Stimulated activated CD8-positive, alpha-beta memory T cell treated with anti-CD3 and anti-CD28 coated beads, Interleukin-12 subunit alpha, Interleukin-12 subunit beta, amount 100 ng/mL, for 4 hours (primary cell): ENCODE results near the gene VAT1L.

Experiments
- DNase-seq: peaks from one replicate; pipeline ENCODE4 v3.0.0-alpha.2; 2020; ENCODE audit warnings: low read depth

The VAT1L gene

GRCh38 chr16:77869997-77870813 lies 81.8 kb downstream of the VAT1L start:
- no peak for DNase-seq

- DNase-seq = no peak
Measured at GRCh38 chr16:77871932-77872331, 83.6 kb downstream of the VAT1L start.

- no peak for DNase-seq
Measured at GRCh38 chr16:77873066-77873465, 84.7 kb downstream of the VAT1L start.

GRCh38 chr16:77874347-77874746 lies 86.0 kb downstream of the VAT1L start:
- no peak for DNase-seq

DNA sequence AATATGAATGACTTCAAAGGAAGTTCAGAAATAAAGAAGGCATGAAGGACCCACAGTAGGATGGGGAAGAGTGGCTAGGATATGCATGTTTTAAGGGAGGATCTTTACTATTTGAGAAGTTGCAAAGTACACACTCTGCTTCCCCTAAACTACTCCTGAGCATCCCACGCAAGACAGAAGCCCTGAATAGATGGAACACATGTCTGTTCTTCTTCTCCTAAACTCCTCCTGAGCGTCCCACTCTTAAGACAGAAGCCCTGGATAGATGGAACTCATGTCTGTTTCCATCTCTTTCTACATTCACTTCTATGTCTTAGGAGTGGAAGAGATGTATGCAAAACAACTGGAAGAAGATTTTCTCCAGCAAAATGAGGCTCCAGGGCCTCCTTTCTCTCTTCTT lies 88.4 kb downstream of the VAT1L start:
- DNase-seq = no peak

DNA sequence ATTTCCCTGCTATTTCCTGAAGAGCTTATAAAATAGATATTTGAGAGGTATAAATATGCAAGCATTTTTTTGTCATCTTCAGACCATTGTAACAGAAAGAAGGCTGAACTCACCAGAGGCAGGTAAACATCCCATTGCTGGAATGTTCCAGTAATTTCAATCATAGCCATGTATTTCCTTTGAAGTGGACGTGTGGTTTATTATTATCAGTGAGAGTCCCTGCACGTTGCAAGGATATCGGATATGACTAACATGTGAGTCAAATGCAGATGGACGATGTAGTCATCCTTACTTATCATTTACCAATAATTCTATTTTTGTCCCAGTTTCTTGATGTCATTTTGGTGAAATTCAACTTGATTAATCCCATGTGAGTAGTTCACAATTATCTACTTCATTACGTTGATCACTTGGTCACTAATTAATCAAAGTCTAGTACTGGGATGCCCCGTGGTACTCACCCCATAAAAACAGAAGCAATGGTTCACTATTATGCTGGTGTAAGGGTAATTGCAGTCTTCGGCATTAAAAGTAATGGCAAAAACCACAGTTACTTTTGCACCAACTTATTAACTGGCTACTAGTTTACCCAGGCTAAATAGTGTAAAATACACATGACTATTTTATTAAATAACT lies 89.5 kb downstream of the VAT1L start:
- DNase-seq = no peak

- DNase-seq = no peak
Measured at GRCh38 chr16:77881355-77882030, 93.1 kb downstream of the VAT1L start.

DNA sequence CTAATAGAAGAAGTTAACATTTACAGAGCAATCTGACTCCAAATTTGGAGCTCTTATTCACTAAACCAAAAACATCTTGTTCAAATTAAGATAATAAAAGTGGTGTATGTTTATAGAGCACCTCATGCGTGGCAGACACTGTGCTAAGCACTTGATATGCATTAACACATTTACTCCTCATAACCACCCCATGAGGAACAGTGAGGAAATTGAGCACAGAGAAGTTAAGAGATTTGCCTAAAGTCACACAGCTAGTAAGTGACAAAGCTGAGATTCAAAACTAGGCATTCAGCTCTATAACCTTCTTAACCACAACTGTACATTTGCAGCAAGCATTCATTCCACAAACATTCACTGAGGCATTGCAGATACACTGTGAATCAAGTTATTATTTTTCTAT lies 94.0 kb downstream of the VAT1L start:
- DNase-seq = no peak

DNA sequence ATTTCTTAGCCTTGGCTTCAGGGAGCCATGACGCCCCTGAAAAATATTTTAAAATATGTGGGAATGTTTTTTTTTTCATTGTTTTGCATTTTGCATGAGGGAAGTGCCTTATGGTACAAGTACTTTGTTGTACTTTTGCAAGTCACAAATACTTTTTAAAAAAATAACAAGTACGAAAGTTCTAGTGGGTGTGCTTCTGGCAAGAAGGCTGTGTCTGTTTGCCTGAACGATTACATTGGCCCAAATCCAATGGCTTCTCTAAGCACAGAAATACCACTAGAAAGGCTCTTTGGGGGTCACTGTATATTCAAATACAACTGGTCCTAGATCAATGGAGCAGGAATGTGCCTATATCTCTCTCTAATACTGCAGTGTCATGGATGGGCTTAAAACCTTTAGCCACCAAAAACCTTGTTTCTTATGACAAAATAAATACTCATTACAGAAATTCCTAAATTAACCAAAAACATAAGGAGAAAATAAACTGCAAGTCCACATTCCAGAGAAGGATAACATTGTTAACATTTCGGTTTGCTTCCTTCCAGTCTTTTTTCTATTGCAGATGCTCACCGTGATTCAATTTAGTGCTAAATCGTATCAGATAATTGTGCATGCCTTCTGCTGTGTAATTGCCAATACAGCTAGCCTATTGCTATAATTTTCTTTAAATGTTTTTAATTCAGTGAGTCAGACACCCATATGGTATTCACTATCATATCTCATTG lies 97.4 kb downstream of the VAT1L start:
- no peak for DNase-seq

GRCh38 chr16:77888871-77889270 lies 100.5 kb downstream of the VAT1L start:
- no peak for DNase-seq

DNA sequence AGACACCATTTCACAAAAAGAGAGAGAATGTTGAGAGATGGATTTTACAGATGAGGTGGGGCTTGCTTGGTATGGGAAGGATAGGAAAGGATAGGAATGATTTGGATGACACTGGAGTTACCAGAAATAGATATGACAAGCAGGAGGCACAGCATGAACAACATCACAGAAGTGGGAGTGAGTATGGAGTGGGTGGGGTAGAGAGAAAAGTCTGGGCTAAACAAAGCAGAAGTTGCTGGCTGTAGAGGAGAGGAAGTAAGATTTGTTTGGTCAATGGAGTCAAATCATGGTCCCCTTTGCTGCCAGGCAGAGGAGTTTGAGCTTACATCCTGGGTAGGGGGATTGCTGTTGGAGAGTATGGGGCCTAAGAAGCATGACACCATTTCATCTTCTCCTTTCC lies 101.7 kb downstream of the VAT1L start:
- no peak for DNase-seq

DNA sequence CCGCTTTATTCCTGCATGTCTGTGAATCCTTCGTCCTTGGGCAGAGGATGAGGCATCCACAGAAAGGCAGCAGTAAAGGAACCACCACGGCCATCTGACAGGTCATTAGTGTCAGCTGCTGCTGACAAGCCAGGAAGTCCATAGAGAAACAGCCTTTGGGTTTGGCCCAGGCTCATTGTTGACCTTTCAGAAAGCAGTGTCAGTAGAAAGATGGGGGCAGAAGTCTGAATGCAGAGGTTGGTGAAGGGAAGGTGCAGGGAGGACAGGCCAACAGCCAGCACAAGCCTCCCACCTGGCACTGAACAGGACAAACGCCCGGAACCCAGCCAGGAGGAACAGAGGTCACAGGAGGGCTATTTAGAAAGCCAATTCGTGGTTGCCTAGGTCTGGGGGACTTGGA lies 105.8 kb downstream of the VAT1L start:
- DNase-seq = no peak

DNA sequence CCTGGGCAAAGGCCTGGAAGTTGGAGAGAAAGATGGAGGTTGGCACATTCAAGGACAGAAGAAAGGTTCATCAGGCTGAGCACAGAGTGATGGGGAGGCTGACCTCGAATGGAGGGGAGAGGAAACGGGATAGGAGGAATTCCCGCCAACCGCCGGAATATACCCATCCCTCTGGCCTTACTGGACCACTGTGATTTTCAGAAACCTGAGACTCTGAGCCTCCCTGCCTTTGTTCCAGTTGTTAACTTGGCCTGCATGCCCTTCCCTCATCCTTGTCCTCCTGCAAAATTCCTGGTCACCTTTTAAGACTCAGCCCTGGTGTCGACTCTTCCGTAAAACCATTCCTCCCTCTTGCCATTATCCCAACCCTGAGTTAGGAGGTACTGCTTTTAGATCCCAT lies 107.6 kb downstream of the VAT1L start:
- DNase-seq = no peak

- no peak for DNase-seq
Measured at GRCh38 chr16:77896415-77897128, 108.2 kb downstream of the VAT1L start.

DNA sequence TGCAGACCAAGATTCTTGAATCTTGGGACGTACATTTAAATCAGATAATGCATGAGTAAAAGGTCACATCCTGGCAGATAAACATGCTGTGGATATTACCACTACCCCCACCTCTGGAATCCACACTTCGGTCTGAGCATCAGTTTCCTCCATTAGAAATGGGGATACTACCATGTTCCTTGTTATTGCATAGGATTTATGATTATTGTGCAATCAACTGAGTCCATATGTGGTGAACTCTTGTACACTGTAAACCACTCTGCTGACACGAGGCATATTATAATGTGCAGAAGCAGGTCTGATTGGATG lies 108.7 kb downstream of the VAT1L start:
- no peak for DNase-seq

- DNase-seq = no peak
Measured at GRCh38 chr16:77897831-77898605, 109.7 kb downstream of the VAT1L start.

- no peak for DNase-seq
Measured at GRCh38 chr16:77898671-77899211, 110.4 kb downstream of the VAT1L start.

GRCh38 chr16:77899416-77899815 lies 111.1 kb downstream of the VAT1L start:
- DNase-seq = no peak

- DNase-seq = no peak
Measured at GRCh38 chr16:77905374-77905920, 117.1 kb downstream of the VAT1L start.

- no peak for DNase-seq
Measured at GRCh38 chr16:77910021-77910420, 121.7 kb downstream of the VAT1L start.

DNA sequence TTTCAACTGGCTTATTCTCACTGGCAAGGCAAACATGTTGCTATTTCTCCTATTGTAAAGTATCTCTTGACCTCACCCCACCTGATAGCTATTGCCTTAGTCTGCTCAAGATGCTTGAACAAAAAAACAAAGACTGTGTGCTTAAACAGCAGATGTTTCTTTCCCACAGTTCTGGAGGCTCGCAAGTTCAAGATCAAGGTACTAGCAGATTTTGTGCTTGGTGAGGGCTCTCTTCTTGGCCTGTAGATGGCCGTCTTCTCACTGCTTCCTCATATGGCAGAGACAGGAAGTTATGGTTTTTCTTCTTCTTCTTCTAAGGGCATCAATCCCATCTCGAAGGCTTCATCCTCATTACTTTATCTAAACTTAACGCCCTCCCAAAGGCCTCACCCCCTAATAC lies 124.3 kb downstream of the VAT1L start:
- no peak for DNase-seq
